Ovary (tissue), 3 donors: ENCODE results near the gene HLCS.

ENCODE experiments used
- CTCF ChIP-seq, 3 donors: fragments of 450-650 bp in 2 of 3; fragments of 200-600 bp in 1 of 3; IDR thresholded peaks; one replicate each; pipeline versions ENCODE4 v1.5.1 to v1.8.0; 2016 to 2022; ENCODE audit warnings: antibody characterized with exemption in 3 of 3, mild to moderate bottlenecking in 1 of 3
- POLR2A ChIP-seq: fragments of 450-650 bp; IDR thresholded peaks from one replicate; pipeline ENCODE4 v1.6.1; 2017; ENCODE audit warnings: antibody characterized with exemption, mild to moderate bottlenecking, moderate library complexity
- donor health status: DM: no; HTN: no; CAD: no.

- TF ChIP-seq CTCF (IDR thresholded peaks at IDR 0.05), result peak; percentile 67 to 92 (median 78)
- TF ChIP-seq POLR2A, result no peak
These were observed 38.8 kb downstream of the HLCS start for GRCh38 chr21:36927719-36928117.
